WTC11 (cell line): ENCODE data around the gene RASGRP2.

Experiments used
- E2F5 ChIP-seq: sonication (generic); formaldehyde crosslinking; IDR thresholded peaks from 2 replicates; pipeline ENCODE4 v1.8.1; 2022; ENCODE audit warnings: mild to moderate bottlenecking, moderate library complexity, missing genetic modification reagents
- GABPB1 ChIP-seq: sonication (generic); formaldehyde crosslinking; IDR thresholded peaks from 2 replicates; pipeline ENCODE4 v1.8.1; 2023; ENCODE audit warnings: mild to moderate bottlenecking, missing genetic modification reagents
- IRF2 ChIP-seq: sonication (generic); formaldehyde crosslinking; IDR thresholded peaks from 2 replicates; pipeline ENCODE4 v1.8.0; 2022; ENCODE audit warnings: low read depth, missing genetic modification reagents, borderline replicate concordance
- NR3C1 ChIP-seq: sonication (generic); formaldehyde crosslinking; conservative IDR thresholded peaks from 2 replicates; pipeline ENCODE4 v1.8.1; 2023; ENCODE audit warnings: low read depth, mild to moderate bottlenecking, missing genetic modification reagents
- TEAD4 ChIP-seq: sonication (generic); formaldehyde crosslinking; IDR thresholded peaks from 2 replicates; pipeline ENCODE4 v1.8.0; 2022; ENCODE audit warnings: mild to moderate bottlenecking, missing genetic modification reagents
- USF2 ChIP-seq: sonication (generic); formaldehyde crosslinking; IDR thresholded peaks from 2 replicates; pipeline ENCODE4 v1.8.1; 2023; ENCODE audit warnings: mild to moderate bottlenecking, missing genetic modification reagents, moderate library complexity
- TF ChIP-seq, protein P1 (sequence below): fragments of 200-600 bp; IDR thresholded peaks from 2 replicates; pipeline ENCODE4 v1.8.0; 2022; ENCODE audit warnings: antibody characterized with exemption
- TF ChIP-seq, protein P2 (sequence below): sonication (generic); formaldehyde crosslinking; IDR thresholded peaks from 2 replicates; pipeline ENCODE4 v1.8.0; 2022; ENCODE audit warnings: mild to moderate bottlenecking, missing genetic modification reagents

GRCh38 chr11:64778473-64779298 lies 34.7 kb upstream of the RASGRP2 start, which contains the start of gene SF1:
- TF ChIP-seq, protein P1, sequence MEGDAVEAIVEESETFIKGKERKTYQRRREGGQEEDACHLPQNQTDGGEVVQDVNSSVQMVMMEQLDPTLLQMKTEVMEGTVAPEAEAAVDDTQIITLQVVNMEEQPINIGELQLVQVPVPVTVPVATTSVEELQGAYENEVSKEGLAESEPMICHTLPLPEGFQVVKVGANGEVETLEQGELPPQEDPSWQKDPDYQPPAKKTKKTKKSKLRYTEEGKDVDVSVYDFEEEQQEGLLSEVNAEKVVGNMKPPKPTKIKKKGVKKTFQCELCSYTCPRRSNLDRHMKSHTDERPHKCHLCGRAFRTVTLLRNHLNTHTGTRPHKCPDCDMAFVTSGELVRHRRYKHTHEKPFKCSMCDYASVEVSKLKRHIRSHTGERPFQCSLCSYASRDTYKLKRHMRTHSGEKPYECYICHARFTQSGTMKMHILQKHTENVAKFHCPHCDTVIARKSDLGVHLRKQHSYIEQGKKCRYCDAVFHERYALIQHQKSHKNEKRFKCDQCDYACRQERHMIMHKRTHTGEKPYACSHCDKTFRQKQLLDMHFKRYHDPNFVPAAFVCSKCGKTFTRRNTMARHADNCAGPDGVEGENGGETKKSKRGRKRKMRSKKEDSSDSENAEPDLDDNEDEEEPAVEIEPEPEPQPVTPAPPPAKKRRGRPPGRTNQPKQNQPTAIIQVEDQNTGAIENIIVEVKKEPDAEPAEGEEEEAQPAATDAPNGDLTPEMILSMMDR, result no peak
- no peak for TF ChIP-seq USF2
- TF ChIP-seq IRF2 (CRISPR knock-in tag), result no peak
- TF ChIP-seq NR3C1 (CRISPR knock-in tag), result no peak
- TF ChIP-seq, protein P2, sequence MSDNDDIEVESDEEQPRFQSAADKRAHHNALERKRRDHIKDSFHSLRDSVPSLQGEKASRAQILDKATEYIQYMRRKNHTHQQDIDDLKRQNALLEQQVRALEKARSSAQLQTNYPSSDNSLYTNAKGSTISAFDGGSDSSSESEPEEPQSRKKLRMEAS, result no peak; the same call in 1 of the 2 replicates
- TF ChIP-seq E2F5 (CRISPR knock-in tag), result no peak
- no peak for TF ChIP-seq TEAD4
- no peak for TF ChIP-seq GABPB1 (CRISPR knock-in tag)
